Activated CD4-positive, alpha-beta memory T cell treated with anti-CD3 and anti-CD28 coated beads for 36 hours (primary cell): ENCODE data around the gene CHI3L2. TPM values are rescaled to one million over a fixed set of nuclear protein-coding genes. Genes with fewer than 3 reads are reported as not detected.

Experiments used
- CTCF ChIA-PET: fragments of 350-600 bp; sonication (Branson Sonifier 250); formaldehyde crosslinking; loops from one replicate; lab custom pipeline; 2021; ENCODE audit warnings: antibody characterized with exemption, inconsistent platforms; lab: Charles Lee
- POLR2A ChIA-PET: fragments of 350-600 bp; sonication (Branson Sonifier 250); formaldehyde crosslinking; loops from one replicate; lab custom pipeline; 2021; ENCODE audit warnings: antibody characterized with exemption; lab: Charles Lee
- DNase-seq: peaks from one replicate; pipeline ENCODE4 v3.0.0-alpha.2; 2020
- H3K27ac Mint-ChIP-seq: one replicate; pipeline ENCODE4 v1.8.0; 2021; ENCODE audit warnings: mixed read lengths
- H3K27me3 Mint-ChIP-seq: one replicate; pipeline ENCODE4 v1.8.0; 2021; ENCODE audit warnings: mixed read lengths
- H3K36me3 Mint-ChIP-seq: one replicate; pipeline ENCODE4 v1.8.0; 2021; ENCODE audit warnings: mixed read lengths
- H3K4me1 Mint-ChIP-seq: one replicate; pipeline ENCODE4 v1.8.0; 2021; ENCODE audit warnings: low read depth, mixed read lengths
- H3K4me3 Mint-ChIP-seq: one replicate; pipeline ENCODE4 v1.8.0; 2021; ENCODE audit warnings: mild to moderate bottlenecking, mixed read lengths
- H3K9me3 Mint-ChIP-seq: one replicate; pipeline ENCODE4 v1.8.0; 2021; ENCODE audit warnings: mixed read lengths
- intact Hi-C: fragments of 100-400 bp; cut with micrococcal nuclease; formaldehyde crosslinking; loops from one replicate; pipeline ENCODE4 v1.15.1; 2023
- total RNA-seq, 2 experiments: library from RNA; stranded (reverse); gene quantifications; one replicate each; pipeline ENCODE4 v1.2.3, GENCODE V29; 2021

CHI3L2 gene
- total RNA-seq, 2 experiments from 2014 or later, result 2.2 to 2.8 TPM

- Mint-ChIP-seq H3K27ac (no peak overlapping the region), H3K4me3 (no peak overlapping the region), H3K27me3 (no peaks in the 10 kb centered on the region), H3K9me3 (no peaks in the 10 kb centered on the region), H3K36me3 (no peaks in the 10 kb centered on the region), H3K4me1 (peaks cover 13% of the 10 kb centered on the region)
- ChIA-PET CTCF (interaction anchor here (1.0 kb wide), 1 partner anchor 203 kb away, joined by 3 read pairs; no protein-coding TSS in a partner anchor), POLR2A (no interaction called here)
- intact Hi-C loops, result no loop called here
- no peak for DNase-seq
Measured at GRCh38 chr1:111234258-111234657, 6.7 kb downstream of the CHI3L2 start.

- Mint-ChIP-seq H3K4me1 (peaks cover 10% of the 10 kb centered on the region), H3K36me3 (no peaks in the 10 kb centered on the region), H3K9me3 (no peaks in the 10 kb centered on the region), H3K27me3 (no peaks in the 10 kb centered on the region), H3K27ac (no peak overlapping the region), H3K4me3 (no peak overlapping the region)
- intact Hi-C loops, result no loop called here
- no peak for DNase-seq
- CTCF ChIA-PET, result interaction anchor here (1.0 to 1.1 kb wide), 2 partner anchors 12 to 204 kb away, joined by 3 read pairs; no protein-coding TSS in a partner anchor
- POLR2A ChIA-PET, result no interaction called here
Measured at GRCh38 chr1:111234866-111235265, 7.4 kb downstream of the CHI3L2 start.

- CTCF ChIA-PET, result interaction anchor here (1.0 kb wide), 1 partner anchor 13 kb away, joined by 3 read pairs; no protein-coding TSS in a partner anchor
Measured at GRCh38 chr1:111236379-111236778, 8.9 kb downstream of the CHI3L2 start.

GRCh38 chr1:111236806-111237205 is 9.3 kb downstream of the CHI3L2 start:
- Mint-ChIP-seq H3K36me3 (no peaks in the 10 kb centered on the region), H3K27ac (no peak overlapping the region), H3K4me3 (no peak overlapping the region), H3K9me3 (no peaks in the 10 kb centered on the region), H3K4me1 (peaks cover 4% of the 10 kb centered on the region), H3K27me3 (no peaks in the 10 kb centered on the region)
- no peak for DNase-seq
- POLR2A ChIA-PET, result interaction anchor here (1.0 kb wide), 1 partner anchor 18 kb away, joined by 3 read pairs; no protein-coding TSS in a partner anchor
- intact Hi-C loops, result no loop called here
- CTCF ChIA-PET, result interaction anchor here (1.0 kb wide), 1 partner anchor 13 kb away, joined by 3 read pairs; no protein-coding TSS in a partner anchor

More at GRCh38 chr1:111236379-111236778, 8.9 kb downstream of the CHI3L2 start:
- Mint-ChIP-seq H3K9me3 (no peaks in the 10 kb centered on the region), H3K4me1 (peaks cover 4% of the 10 kb centered on the region), H3K36me3 (no peaks in the 10 kb centered on the region), H3K4me3 (no peak overlapping the region), H3K27ac (no peak overlapping the region), H3K27me3 (no peaks in the 10 kb centered on the region)
- intact Hi-C loops, result no loop called here
- DNase-seq, result no peak
- POLR2A ChIA-PET, result interaction anchor here (1.0 kb wide), 1 partner anchor 18 kb away, joined by 3 read pairs; no protein-coding TSS in a partner anchor

GRCh38 chr1:111238056-111238795 is 10.7 kb downstream of the CHI3L2 start:
- H3K36me3 Mint-ChIP-seq, result no peaks in the 10 kb centered on the region
- H3K9me3 Mint-ChIP-seq, result no peaks in the 10 kb centered on the region
- H3K27ac Mint-ChIP-seq, result no peak overlapping the region
- H3K4me3 Mint-ChIP-seq, result no peak overlapping the region
- ChIA-PET CTCF (no interaction called here), POLR2A (interaction anchor here (0.5 kb wide), 1 partner anchor 152 kb away, joined by 3 read pairs; no protein-coding TSS in a partner anchor)
- DNase-seq, result no peak
- peaks cover 4% of the 10 kb centered on the region for H3K4me1 Mint-ChIP-seq
- H3K27me3 Mint-ChIP-seq, result no peaks in the 10 kb centered on the region
- intact Hi-C loops, result no loop called here

GRCh38 chr1:111241797-111242196 is 14.3 kb downstream of the CHI3L2 start:
- Mint-ChIP-seq H3K27ac (no peak overlapping the region), H3K36me3 (no peaks in the 10 kb centered on the region), H3K27me3 (no peaks in the 10 kb centered on the region), H3K9me3 (no peaks in the 10 kb centered on the region), H3K4me1 (no peaks in the 10 kb centered on the region), H3K4me3 (no peak overlapping the region)
- ChIA-PET POLR2A (no interaction called here), CTCF (interaction anchor here (1.2 kb wide), 1 partner anchor 19 kb away, joined by 3 read pairs; no protein-coding TSS in a partner anchor)
- no peak for DNase-seq
- intact Hi-C loops, result no loop called here

GRCh38 chr1:111242805-111243523 is 15.5 kb downstream of the CHI3L2 start:
- H3K27me3 Mint-ChIP-seq, result no peaks in the 10 kb centered on the region
- CTCF ChIA-PET, result no interaction called here
- H3K27ac Mint-ChIP-seq, result no peak overlapping the region
- POLR2A ChIA-PET, result no interaction called here
- H3K9me3 Mint-ChIP-seq, result no peaks in the 10 kb centered on the region
- no peaks in the 10 kb centered on the region for H3K4me1 Mint-ChIP-seq
- DNase-seq, result no peak
- no peak overlapping the region for H3K4me3 Mint-ChIP-seq
- intact Hi-C loops, result no loop called here
- H3K36me3 Mint-ChIP-seq, result no peaks in the 10 kb centered on the region

- H3K27me3 Mint-ChIP-seq, result no peaks in the 10 kb centered on the region
- ChIA-PET CTCF (no interaction called here), POLR2A (no interaction called here)
- H3K4me1 Mint-ChIP-seq, result peaks cover 9% of the 10 kb centered on the region
- H3K36me3 Mint-ChIP-seq, result no peaks in the 10 kb centered on the region
- no peaks in the 10 kb centered on the region for H3K9me3 Mint-ChIP-seq
- intact Hi-C loops, result no loop called here
- H3K27ac Mint-ChIP-seq, result no peak overlapping the region
- DNase-seq, result no peak
- H3K4me3 Mint-ChIP-seq, result no peak overlapping the region
Measured at GRCh38 chr1:111247125-111247838, 19.8 kb downstream of the CHI3L2 start.

- Mint-ChIP-seq H3K4me1 (peaks cover 9% of the 10 kb centered on the region), H3K9me3 (no peaks in the 10 kb centered on the region), H3K27ac (no peak overlapping the region), H3K27me3 (no peaks in the 10 kb centered on the region), H3K36me3 (no peaks in the 10 kb centered on the region), H3K4me3 (no peak overlapping the region)
- CTCF ChIA-PET, result interaction anchor here (1.6 kb wide), 1 partner anchor 14 kb away, joined by 3 read pairs; no protein-coding TSS in a partner anchor
- DNase-seq, result no peak
- POLR2A ChIA-PET, result interaction anchor here (0.6 kb wide), 1 partner anchor 1826 kb away, joined by 4 read pairs; no protein-coding TSS in a partner anchor
- intact Hi-C loops, result no loop called here
Measured at GRCh38 chr1:111249960-111250359, 22.4 kb downstream of the CHI3L2 start.

GRCh38 chr1:111251570-111251969 is 24.1 kb downstream of the CHI3L2 start:
- H3K27ac Mint-ChIP-seq, result no peak overlapping the region
- H3K9me3 Mint-ChIP-seq, result no peaks in the 10 kb centered on the region
- no peak overlapping the region for H3K4me3 Mint-ChIP-seq

GRCh38 chr1:111252786-111253185 is 25.3 kb downstream of the CHI3L2 start:
- H3K36me3 Mint-ChIP-seq, result no peaks in the 10 kb centered on the region
- POLR2A ChIA-PET, result no interaction called here
- intact Hi-C loops, result no loop called here
- no peak overlapping the region for H3K4me3 Mint-ChIP-seq
- H3K4me1 Mint-ChIP-seq, result peaks cover 9% of the 10 kb centered on the region
- H3K27me3 Mint-ChIP-seq, result no peaks in the 10 kb centered on the region
- CTCF ChIA-PET, result no interaction called here
- DNase-seq, result no peak
- H3K9me3 Mint-ChIP-seq, result no peaks in the 10 kb centered on the region
- H3K27ac Mint-ChIP-seq, result no peak overlapping the region

More at GRCh38 chr1:111251570-111251969, 24.1 kb downstream of the CHI3L2 start:
- peaks cover 9% of the 10 kb centered on the region for H3K4me1 Mint-ChIP-seq
- H3K27me3 Mint-ChIP-seq, result no peaks in the 10 kb centered on the region
- intact Hi-C loops, result no loop called here
- CTCF ChIA-PET, result interaction anchor here (1.4 to 1.7 kb wide), 2 partner anchors 29 to 149 kb away, joined by 3 to 4 read pairs; no protein-coding TSS in a partner anchor
- DNase-seq, result peak; percentile 12
- no peaks in the 10 kb centered on the region for H3K36me3 Mint-ChIP-seq
- POLR2A ChIA-PET, result no interaction called here
